ENCODE measurements around the gene SLC27A6.
"Not testable (repeated sequence)": the region's sequence is repeated elsewhere in the genome, so short reads cannot be mapped to it uniquely, and the experiment has no call there.

The SLC27A6 gene, protein sequence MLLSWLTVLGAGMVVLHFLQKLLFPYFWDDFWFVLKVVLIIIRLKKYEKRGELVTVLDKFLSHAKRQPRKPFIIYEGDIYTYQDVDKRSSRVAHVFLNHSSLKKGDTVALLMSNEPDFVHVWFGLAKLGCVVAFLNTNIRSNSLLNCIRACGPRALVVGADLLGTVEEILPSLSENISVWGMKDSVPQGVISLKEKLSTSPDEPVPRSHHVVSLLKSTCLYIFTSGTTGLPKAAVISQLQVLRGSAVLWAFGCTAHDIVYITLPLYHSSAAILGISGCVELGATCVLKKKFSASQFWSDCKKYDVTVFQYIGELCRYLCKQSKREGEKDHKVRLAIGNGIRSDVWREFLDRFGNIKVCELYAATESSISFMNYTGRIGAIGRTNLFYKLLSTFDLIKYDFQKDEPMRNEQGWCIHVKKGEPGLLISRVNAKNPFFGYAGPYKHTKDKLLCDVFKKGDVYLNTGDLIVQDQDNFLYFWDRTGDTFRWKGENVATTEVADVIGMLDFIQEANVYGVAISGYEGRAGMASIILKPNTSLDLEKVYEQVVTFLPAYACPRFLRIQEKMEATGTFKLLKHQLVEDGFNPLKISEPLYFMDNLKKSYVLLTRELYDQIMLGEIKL

DNA sequence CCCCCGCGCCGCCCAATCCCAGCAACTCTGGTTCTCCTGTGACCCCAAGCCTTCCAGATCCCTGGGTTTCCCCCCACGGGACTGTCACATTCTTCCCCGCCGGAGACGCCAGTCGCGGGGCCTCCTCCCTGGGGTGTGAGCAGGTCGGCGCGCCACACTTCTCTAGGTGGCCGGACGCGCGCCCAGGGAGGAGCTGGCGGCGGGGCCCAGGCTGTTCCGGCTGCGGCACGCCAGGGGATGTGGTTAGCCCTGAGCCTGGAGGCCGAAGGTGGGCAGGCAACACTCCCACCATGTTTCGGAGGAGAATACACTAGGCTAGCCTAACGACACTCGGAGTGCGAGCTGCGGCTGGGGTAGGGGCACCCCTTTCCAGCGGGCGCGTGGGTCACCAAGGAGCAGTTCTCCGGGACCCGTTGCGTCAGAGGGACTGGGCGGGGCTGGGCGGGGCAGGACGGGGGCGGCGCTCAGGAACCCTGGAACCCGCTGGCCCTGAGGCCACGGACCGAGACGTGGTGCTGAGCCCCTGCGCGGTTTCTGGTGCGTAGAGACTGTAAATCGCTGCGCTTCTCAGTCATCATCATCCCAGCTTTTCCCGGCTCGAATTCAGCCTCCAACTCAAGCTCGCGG, at the start of gene SLC27A6:
Gene SLC27A6 (plus strand): TSS at position 478 of the 627 bp plus-strand sequence. CDS start 650 bp downstream, outside the sequence.
- no peak for DNase-seq

DNA sequence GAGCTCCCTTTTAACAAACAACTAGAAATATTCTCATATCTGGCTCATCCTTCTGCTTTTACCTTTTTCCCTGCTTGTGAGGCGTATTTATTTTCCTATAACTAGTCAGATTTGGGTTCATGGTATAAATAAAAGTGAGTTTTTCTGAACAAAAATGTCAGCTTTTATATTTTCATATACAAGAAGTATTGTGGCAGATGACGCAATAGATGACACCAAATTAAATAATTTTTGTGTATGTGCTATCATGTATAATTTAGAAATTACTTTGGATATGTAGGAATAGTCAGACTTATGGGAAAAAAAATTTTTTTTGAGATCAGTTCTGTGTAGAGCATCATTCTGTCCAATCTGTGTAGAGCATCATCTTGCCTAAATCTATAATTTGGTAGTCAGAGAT, 45.7 kb upstream of the SLC27A6 start:
- no peak for DNase-seq

DNA sequence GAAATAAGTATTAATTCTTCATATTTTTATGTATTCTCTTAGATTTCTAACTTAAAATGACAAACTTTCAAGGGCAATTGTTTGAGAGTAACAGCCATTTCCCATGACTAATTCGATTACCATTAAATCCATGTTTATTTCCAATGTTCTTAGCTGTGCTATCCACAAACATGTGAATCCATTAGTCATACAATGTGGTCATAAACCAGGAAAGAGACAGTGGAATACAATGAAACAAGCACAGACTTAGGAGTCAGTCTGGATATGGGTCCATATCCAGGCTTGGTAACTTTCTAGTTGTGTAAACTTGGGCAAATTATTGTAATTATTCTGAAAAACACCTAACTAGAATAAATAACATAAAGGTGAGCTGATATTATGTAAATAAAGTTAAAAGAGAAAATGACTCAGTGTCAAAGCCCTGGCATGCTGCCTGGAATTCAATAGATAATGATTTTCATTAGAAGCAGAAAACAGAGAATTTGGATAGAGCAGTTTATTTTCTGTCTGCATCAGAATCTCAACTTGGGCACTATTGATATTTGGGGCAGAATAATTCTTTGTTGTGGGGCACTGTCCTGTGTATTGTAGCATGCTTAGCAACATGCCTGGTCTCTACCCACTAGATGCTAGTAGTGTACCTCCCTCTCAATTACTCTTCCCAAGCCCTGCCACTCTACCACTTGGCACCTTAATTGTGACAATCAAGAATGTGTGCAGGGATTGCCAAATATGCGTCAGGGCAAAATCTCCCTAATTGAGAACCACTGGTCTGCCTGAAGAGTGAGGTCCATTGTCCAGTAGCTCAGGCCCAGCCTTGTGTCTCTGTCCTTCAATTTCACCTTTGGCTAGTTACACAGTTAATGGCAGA, 44.7 kb upstream of the SLC27A6 start:
- no peak for DNase-seq

DNA sequence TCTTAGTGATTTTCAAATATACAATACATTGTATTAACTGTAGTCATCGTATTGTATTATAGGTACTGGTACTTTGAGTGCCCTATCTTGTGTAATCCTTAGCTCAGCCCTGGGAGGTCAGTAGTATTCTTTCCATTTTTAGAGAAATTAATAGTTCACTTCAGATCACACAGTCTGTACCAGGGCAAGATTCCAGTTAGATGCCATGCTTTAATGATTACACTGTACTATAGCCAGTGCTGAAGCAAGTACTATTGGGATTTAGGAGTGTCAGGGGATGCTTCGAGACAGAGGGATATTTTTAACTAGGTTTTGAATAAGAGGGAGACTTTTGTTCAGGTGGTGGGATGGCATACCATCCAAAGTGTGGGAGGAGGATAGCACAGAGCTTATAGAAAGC, 41.0 kb upstream of the SLC27A6 start:
- no peak for DNase-seq

DNA sequence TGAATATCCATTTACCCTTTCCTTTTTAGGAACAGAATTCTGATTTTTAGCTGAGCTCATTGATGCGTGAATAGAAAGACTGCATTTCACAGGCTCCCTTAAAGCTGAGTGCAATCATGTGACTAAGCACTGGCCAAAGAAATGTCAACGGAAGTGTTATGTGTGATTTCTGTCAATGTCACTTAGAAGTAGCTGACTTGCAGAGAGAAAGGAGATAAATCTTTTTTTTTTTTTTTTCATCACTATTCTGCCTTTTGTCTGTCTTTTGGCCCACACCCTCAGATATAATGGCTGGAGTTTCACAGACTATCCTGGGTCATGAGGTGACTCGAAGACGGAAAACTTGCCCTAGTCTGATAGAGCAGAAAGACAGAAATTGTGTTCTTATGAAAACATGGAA, 39.3 kb upstream of the SLC27A6 start:
- no peak for DNase-seq

DNA sequence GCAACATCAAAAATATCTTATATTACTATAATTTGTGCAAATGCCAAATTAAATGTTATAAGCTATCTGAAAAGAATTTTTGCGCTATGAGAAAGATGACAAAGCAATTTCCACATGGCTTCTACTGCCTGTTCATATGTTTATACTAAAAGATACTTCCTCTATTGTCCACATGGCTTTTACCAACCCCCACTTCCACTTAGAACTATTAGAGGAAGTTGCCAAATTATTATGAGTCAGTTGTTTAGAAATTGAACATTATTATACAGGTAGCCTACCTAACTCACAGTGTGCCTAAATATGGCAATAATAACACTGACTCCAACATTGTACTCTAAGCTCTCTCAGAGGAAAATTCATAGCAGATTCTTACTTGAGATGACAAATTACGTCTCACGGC, 37.6 kb upstream of the SLC27A6 start:
- DNase-seq = no peak

DNA sequence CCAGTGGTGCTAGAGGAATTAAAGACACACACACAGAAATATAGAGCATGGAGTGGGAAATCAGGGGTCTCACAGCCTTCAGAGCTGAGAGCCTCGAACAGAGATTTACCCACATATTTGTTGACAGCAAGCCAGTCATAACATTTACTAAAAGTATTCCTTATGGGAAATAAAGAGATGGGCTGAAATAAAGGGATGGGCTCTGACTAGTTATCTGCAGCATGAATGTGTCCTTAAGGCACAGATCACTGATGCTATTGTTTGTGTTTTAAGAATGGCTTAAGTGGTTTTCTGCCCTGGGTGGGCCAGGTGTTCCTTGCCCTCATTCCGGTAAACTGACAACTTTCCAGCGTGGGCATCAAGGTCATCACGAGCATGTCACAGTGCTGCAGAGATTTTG, 33.1 kb upstream of the SLC27A6 start:
- not testable (repeated sequence) for DNase-seq

DNA sequence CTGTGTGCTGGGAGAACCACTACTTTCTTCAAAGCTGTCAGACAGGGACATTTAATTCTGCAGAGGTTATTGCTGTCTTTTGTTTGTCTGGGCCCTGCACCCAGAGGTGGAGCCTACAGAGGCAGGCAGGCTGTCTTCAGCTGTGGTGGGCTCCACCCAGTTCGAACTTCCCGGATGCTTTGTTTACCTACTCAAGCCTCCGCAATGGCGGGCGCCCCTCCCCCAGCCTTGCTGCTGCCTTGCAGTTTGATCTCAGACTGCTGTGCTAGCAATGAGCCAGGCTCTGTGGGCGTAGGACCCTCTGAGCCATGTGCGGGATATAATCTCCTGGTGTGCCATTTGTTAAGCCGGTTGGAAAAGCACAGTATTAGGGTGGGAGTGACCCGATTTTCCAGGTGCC, 22.2 kb upstream of the SLC27A6 start:
- DNase-seq = not testable (repeated sequence)

DNA sequence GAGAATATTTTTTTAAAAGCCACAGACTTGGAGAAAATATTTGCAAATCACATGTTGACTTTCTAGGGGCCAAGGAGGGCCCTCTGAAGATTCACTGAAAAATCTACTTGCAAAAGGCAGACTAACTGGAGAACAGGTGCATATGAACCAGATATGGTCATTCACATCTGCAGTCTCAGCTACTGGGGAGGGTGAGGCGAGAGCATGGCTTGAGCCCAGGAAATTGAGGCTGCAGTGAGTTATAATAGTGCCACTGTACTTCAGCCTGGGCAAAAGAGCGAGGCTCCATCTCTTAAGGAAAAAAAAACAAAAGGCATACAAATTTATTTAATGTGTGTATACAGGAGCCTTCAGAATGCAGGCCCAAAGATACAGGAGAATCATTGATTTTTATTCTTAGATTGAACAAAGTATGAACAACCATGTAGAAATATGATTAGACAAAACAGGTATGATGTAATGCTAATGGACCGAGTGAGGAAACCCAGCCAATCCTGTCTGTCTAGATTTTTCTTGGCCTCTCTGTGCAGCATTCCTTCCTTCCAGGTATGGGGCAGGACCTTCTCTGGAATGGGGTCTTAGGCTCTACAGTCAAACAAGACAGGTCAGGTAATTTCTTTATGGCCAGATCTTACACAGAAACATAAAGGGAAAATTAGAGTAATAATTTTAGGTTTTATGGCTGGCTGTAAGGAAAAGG, 15.3 kb upstream of the SLC27A6 start:
- DNase-seq = no peak

DNA sequence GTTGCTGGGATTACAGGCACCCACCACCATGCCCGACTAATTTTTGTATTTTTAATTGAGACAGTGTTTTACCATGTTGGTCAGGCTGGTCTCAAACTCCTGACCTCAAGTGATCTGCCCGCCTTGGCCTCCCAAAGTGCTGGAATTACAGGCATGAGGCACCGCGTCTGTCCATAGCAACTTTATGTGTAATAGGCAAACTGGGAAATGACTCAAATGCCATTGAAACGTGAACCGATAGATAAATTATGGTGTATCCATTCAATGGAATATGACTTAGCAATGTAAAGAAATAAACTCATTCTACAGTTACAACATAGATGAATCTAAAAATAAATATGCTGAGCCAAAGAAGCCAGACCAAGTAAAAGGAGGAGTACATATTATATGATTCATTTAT, 14.0 kb upstream of the SLC27A6 start:
- DNase-seq = not testable (repeated sequence)

DNA sequence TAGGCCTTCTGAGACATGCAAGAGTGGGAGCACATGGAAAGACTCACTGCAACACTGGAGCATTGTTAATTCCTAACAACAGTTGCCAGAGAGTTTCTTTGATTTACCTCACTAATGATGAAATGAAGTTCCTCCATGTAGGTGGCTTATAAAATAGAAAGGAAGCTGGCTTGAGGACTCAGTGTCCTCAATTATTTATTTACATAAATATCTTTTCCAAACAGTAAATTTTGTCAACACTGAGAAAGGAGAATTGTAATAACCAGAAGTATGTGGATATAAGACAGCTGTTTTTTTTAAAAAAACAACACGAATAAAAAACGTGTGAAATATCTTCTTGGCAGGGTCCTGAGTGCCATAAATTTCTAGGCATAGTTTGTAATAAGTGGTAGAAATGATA, 9.1 kb upstream of the SLC27A6 start:
- DNase-seq = no peak

DNA sequence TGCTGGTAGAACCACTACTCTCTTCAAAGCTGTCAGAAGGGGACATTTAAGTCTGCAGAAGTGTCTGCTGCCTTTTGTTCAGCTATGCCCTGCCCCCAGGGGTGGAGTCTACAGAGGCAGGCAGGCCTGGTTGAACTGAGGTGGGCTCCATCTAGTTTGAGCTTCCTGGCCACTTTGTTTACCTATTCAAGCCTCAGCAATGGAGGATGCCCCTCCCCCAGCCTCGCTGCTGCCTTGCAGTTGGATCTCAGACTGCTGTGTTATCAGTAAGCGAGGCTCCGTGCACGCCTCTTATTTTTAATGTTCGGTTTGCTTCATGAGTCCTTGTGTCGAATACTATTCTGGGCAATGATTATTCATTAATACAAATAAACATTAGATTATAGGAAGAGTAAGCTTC, 3.1 kb upstream of the SLC27A6 start:
- no peak for DNase-seq

DNA sequence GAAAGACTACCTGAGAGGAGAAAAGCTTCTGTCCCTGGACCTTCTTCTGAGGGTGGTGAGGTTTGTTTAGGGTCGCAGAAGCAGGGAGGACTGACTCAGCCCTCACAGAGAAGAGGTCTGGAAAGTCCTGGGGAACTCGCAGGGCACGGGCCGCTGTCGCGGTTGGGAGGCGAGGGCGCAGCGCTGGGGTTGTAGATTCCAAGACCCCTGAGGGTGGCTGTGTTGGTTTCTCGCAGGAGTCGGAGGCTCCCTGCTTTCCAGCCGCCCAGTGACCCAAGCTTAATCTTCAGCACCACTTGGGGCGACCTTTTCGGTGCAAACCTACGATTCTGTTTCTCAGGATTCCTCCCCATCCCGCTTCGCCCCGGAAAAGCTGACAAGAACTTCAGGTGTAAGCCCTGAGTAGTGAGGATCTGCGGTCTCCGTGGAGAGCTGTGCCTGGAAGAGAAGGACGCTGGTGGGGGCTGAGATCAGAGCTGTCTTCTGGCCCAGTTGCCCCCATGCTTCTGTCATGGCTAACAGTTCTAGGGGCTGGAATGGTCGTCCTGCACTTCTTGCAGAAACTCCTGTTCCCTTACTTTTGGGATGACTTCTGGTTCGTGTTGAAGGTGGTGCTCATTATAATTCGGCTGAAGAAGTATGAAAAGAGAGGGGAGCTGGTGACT, 482 bp downstream of the SLC27A6 start:
- DNase-seq = no peak

DNA sequence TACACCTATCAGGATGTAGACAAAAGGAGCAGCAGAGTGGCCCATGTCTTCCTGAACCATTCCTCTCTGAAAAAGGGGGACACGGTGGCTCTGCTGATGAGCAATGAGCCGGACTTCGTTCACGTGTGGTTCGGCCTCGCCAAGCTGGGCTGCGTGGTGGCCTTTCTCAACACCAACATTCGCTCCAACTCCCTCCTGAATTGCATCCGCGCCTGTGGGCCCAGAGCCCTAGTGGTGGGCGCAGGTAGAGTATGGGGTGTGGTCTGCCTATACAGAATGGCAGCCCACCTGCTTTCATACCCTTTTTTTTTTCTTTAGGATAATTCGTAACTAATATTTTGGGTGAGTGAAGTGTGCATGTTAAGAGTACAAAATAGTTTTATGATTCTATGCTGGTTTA, 1.1 kb downstream of the SLC27A6 start:
- DNase-seq = no peak

DNA sequence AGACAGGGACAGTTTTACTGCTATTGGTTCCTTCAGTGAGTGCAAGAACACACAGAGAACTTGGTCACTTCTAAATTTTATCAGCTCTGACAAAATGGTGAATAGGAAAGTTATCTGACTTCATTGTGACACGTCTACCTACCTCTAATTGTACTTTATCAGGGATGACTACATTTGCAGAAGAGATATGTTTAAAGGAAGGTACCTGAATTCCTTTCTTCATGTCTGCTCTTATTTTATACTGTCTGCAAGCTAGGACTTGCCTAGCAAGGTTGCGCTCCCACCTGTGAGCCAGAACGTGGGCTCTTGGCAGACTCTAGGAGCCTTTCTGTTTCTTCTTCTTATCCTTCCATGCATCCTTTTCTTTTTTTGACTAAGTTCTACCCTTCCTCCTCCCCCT, 1.6 kb downstream of the SLC27A6 start:
- no peak for DNase-seq

DNA sequence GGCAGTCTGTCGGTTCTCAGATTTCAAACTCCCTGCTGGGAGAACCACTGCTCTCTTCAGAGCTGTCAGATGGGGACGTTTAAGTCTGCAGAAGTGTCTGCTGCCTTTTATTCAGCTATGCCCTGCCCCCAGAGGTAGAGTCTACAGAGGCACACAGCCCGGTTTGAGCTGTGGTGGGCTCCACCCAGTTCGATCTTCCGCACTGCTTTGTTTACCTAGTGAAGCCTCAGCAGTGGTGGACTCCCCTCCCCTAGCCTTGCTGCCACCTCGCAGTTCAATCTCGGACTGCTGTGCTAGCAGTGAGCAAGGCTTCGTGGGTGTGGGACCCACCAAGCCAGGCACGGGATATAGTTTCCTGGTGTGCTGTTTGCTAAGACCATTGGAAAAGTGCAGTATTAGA, 8.0 kb downstream of the SLC27A6 start:
- DNase-seq = no peak

DNA sequence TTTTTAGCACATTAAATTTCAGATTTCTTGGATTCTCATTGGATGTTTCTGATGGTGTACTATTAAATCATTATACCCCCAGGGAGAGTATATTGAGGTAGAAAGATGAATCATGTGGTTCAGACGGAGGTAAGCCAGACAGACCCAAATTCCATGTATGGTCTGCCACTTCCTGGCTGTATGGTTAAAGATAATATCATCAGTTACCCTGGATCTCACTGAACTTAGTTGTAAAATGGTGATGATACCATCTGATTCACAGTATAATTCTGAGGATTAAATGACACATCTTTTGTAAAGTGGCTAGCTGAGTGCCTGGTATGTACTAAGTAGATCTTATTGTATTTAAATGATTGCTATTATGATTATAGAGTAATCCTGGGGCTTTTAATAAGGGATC, 9.3 kb downstream of the SLC27A6 start:
- no peak for DNase-seq

DNA sequence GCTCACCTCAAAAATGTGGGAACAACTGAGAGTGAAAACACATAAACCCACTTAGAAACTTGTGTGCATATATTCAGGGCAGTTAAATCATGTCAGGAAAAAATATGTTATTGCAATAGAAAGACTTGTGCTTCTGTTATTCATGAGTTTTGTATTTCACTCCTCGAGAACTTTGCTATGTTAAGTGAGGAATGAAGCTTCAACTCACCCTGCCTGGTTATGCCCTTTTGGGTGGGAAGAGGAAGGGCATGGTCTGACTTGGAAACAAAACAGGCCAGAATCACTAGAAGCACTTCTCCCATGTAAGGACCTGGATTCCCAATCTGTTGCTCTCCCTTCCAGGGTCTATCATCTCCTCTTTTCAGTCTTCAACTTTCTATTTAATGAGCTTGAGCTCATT, 14.5 kb downstream of the SLC27A6 start:
- no peak for DNase-seq

DNA sequence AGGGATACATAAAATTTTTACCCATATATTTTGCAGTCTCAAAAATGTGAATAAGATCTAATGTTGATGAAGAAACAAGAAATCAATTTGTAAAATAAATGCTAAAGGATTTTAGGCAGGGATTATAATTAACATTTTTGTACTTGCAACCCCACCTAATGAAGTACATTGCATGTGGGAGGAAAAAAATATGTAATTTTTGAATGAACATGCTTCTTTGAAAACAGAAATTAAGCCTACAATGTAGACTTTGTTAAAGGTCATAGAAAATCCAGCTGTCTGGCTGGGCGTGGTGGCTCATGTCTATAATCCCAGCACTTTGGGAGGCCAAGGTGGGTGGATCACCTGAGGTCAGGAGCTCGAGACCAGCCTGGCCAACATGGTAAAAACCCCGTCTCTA, 15.6 kb downstream of the SLC27A6 start:
- no peak for DNase-seq

DNA sequence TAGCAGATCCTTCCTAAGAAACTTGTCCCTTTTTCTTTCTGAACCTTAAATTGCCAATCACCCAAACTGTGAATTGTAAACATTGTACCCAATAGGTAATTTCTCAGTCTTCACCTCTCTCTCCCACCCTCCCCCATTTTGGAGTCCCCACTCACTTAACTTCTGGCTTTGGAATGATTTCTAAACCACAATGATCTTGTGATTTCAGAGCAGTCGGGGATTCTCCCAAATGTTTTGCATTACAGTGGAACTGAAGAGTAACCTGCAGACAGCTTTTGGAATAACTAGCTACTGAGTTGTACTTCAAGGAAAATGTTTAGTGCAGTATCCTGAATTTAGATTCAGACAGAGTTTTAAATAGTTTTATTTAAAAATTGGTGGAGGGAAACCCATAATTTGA, 19.2 kb downstream of the SLC27A6 start:
- no peak for DNase-seq

DNA sequence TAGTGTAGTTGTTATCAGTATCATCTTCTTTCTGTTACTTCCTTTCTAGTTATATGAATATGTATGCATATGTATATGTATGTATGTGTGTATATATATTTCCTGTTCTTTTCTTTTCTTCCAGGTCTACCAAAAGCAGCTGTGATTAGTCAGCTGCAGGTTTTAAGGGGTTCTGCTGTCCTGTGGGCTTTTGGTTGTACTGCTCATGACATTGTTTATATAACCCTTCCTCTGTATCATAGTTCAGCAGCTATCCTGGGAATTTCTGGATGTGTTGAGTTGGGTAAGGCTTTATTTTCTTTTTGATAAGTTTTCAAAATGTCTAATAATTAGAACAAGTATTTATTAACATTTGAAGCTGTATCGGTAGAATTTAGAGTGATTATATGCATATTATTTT, 23.2 kb downstream of the SLC27A6 start:
- no peak for DNase-seq

Data from NCI-H1105 (cell line).